Measurements from ENCODE around the gene MISP.

The MISP gene

DNA sequence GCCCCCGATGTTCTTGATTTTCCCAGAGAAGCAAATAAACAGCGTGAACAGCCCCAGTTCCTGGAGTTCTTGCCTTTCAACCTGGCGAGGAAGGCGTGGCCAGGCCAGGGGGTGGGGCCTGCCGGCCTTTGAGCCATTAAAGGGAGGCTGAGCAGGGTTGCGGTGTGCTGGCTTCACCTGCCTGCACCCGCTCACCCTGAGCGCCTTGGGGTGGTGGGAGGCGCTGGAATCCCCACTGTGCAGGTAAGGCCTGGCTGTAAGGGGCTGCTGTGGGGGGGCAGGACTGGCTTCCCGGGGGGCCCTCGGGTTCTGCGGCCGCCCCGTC is 2.7 kb upstream of the MISP start:
- no peak for DNase-seq

- no peak for DNase-seq
Observed at GRCh38 chr19:749811-750210, 1.1 kb upstream of the MISP start.

DNA sequence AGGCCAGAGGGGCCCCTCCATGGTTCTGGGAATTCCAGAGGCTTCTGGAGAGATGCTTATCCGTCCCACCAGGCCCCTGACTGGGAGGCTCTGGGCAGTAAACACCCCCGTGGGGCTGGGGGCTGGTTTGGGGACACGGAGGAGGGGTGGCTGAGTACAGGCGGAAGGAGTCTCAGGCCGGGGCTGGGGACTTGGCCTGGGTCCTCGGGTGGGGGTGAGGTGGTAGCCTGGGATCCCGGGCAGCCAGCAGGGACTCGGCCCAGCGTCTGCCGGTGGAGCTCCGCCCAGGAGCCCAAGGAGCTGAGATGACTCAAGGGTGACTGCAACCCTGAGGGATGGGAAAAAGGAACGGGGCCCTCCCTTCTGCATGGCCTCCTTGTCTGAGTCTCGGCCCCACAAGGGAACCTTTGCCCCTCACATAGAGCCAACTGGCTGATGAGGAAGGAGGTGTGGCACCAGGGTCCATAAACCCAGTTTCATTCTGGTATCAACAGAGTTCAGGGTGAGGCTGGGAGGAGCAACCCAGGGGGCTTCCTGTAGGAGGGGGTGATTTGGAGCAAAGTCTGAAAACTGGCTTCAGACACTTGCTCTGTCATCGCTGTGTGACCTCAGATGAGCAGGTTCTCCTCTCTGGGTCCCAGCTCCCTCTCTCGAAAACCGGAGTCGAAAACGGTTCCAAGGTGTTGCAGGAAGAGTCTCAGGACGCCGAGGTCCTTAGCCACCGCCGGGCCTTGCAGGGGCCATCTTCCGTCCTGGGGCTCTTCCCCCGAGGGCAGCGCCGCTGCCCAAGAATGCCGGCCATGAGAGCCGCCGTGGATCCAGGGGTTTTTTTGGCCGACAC is 809 bp downstream of the MISP start:
- DNase-seq, result no peak

- no peak for DNase-seq
Observed at GRCh38 chr19:752652-753517, 2.0 kb downstream of the MISP start.

DNA sequence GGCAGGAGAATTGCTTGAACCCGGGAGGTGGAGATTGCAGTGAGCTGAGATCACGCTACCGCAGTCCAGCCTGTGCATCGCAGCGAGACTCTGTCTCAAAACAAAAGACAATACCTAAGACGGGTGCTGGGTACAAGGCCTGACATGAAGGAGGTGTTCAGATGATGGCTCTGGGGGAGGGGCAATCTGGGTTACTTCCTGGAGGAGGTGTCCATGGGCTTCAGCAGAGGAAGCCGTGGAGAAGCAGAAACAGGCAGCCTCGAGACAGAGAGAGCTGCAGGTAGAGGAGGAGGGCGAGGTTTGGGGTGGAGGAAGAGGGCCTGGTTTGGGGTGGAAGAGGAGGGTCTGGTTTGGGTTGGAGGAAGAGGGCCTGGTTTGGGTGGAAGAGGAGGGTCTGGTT is 3.6 kb downstream of the MISP start:
- DNase-seq, result no peak

GRCh38 chr19:755063-755462 is 4.2 kb downstream of the MISP start:
- no peak for DNase-seq

GRCh38 chr19:756236-756635 is 5.3 kb downstream of the MISP start:
- DNase-seq, result no peak

GRCh38 chr19:756821-757688 is 6.1 kb downstream of the MISP start:
- DNase-seq, result no peak

DNA sequence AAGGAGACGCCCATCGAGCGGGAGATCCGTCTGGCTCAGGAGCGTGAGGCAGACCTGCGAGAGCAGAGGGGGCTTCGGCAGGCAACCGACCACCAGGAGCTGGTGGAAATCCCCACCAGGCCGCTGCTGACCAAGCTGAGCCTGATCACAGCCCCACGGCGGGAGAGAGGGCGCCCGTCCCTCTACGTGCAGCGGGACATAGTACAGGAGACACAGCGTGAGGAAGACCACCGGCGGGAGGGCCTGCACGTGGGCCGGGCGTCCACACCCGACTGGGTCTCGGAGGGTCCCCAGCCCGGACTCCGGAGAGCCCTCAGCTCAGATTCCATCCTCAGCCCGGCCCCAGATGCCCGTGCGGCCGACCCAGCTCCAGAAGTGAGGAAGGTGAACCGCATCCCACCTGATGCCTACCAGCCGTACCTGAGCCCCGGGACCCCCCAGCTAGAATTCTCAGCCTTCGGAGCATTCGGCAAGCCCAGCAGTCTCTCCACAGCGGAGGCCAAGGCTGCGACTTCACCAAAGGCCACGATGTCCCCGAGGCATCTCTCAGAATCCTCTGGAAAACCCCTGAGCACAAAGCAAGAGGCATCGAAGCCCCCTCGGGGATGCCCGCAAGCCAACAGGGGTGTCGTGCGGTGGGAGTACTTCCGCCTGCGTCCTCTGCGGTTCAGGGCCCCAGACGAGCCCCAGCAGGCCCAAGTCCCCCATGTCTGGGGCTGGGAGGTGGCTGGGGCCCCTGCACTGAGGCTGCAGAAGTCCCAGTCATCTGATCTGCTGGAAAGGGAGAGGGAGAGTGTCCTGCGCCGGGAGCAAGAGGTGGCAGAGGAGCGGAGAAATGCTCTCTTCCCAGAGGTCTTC is 7.1 kb downstream of the MISP start:
- DNase-seq, result no peak

DNA sequence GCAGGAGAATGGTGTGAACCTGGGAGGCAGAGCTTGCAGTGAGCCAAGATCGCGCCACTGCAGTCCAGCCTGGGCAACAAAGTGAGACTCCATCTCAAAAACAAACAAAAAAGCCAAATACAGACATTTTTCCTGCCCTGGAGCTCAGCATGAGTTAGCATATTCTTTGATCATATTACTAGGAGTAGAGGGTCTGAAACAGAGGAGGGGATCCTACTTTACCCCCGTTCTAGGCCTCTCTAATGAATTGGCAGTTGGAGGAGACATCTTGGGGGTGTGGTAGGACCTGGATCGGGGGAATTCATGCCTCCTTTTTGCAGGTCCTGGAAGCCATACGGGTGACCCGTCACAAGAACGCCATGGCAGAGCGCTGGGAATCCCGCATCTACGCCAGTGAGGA is 12.3 kb downstream of the MISP start:
- no peak for DNase-seq

DNA sequence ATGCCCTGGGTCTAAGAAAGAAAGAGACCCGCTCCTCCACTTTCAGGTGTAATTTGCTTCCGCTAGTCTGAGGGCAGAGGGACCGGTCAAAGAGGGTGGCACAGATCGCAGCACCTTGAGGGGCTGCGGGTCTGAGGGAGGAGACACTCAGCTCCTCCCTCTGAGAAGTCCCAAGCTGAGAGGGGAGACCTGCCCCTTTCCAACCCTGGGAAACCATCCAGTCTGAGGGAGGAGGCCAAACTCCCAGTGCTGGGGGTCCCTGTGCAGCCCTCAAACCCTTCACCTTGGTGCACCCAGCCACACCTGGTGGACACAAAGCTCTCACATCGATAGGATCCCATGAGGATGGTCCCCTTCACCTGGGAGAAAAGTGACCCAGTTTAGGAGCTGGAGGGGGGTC is 13.0 kb downstream of the MISP start:
- no peak for DNase-seq

DNA sequence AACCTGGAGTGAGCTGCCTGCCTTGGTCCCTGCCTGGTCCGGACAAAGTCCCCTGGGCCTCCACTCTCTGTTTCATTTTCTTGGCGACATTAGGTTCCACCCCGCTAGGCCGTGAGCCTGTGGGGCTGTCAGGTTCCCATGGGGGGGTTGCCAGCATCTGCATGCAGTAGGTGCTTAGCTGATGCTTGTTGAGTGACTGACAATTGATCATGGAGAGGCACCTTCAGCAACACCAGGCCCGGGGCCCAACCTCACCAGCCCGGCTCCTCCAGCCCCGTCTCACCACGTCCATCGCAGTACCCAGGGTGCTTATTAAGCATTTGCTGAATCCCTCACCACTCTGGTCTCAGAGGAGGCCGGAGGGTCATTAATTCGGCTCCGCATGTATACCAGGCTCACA is 13.4 kb downstream of the MISP start:
- no peak for DNase-seq

GRCh38 chr19:765179-765738 is 14.3 kb downstream of the MISP start:
- no peak for DNase-seq

DNA sequence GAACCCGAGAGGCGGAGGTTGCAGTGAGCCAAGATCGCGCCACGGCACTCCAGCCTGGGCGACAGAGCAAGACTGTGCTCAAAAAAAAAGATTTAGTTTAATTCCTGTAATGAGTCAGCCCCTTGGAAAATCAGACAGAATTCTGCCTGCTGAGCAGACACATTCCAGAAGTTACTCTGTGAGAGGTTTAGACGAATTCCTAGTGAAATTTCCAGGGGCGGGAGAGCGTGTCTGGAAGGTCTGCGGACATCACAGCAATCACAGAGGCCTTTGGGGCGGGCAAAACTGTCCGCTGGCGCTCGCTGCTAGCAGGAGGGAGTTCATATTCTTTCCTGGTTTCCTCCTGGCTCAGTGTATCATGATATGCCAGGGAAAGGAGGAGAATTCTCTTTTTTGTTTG is 17.5 kb downstream of the MISP start:
- no peak for DNase-seq

- DNase-seq, result no peak
Observed at GRCh38 chr19:769616-770015, 18.7 kb downstream of the MISP start.

DNA sequence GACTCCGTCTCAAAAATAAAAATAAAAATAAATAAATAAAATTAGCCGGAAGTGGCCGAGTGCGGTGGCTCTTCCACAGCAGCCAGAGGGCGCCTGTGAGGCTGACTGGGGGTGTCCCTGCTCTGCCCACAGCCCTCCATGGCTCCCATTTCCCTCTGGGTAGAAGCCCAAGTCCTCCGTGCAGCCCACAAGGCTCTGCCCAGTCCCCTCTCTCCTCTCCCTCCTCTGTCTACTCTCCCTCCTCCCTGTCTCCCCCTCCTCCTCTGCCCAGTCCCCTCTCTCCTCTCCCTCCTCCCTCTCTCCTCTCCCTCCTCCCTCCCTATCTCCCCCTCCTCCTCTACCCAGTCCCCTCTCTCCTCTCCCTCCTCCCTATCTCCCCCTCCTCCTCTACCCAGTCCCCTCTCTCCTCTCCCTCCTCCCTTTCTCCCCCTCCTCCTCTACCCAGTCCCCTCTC is 20.4 kb downstream of the MISP start:
- no peak for DNase-seq

- DNase-seq, result no peak
Observed at GRCh38 chr19:772063-772462, 21.2 kb downstream of the MISP start.

DNA sequence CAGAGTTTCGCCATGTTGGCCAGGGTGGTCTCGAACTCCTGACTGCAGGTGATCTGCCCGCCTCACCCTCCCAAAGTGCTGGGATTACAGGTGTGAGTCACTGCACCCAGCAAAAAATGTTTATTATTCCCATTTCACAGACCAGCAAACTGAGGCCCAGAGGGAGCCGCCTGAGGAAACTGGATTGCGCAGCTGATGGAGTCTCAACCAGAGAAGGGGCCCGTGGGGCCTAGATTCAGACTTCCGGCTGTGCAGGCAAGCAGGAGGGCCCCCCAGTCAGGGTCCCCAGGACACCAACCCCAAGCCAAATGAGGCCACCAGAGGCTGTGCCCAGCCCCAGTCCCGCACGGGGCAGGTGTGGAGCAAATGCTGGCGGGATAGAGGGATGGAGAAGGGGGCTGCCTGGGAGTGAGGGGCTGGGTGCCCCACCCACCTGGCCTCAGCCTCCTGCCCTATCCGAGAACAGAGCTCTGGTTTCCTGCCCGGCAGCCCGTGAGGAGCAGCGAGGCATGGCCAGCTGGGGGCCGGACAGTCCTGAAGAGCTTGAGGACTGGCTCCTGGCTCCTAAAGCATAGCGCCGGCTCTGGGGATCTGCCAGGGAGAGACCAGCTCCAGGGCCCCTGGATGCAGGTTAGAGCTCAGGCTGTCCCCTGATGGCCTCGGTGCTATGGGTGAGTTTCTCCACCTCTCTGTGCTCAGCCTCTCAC is 22.0 kb downstream of the MISP start:
- DNase-seq, result no peak

DNA sequence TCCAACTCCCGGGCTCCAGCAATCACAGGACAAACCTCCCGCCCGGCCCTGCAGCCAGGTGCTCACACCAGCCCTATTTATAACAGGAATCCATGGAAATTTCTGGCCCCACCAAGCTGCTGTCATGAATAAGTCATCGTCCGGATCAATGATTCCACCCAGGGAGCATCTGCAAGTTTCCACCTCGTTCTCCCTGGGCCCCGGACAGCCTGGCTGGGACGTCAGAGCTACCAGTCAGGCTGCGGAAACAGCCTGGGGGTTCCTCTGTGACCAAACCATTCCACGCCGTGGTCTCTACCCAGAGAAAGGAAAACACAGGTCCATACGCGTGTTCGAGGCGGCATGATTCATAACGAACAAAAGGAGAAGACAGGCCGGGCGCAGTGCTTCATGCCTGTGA is 25.6 kb downstream of the MISP start:
- DNase-seq, result no peak

DNA sequence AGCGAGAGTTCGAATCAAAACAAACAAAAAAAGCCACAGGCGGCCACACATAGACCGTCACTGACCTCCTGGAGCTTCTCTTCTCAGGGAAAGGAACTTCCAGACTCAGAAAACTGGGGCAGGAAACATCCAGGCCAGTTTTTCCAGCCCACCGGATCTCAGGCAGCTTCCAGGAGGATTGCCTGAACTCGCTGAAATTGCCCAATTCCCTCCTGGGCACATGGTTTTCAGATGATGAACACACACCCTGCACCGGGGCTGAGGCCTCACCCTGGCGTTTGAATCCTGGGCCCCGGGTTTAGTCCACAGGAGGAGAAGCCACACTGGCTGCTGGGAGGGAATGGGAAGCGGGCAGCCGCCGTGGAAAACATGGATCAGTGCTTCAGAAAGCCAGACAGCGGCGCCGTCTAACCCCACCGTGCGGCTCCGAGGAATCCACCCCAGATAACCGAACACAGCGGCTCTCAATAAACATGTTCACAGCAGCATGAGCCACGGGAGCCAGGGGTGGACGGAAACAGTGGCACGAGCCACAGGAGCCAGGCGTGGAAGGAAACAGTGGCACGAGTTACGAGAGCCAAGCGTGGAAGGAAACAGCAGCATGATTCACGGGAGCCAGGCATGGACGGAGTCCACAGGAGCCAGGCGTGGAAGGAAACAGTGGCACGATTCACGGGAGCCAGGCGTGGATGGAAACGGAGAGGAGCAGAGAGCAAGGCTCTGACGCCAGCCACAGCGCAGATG is 28.2 kb downstream of the MISP start:
- DNase-seq, result no peak

DNA sequence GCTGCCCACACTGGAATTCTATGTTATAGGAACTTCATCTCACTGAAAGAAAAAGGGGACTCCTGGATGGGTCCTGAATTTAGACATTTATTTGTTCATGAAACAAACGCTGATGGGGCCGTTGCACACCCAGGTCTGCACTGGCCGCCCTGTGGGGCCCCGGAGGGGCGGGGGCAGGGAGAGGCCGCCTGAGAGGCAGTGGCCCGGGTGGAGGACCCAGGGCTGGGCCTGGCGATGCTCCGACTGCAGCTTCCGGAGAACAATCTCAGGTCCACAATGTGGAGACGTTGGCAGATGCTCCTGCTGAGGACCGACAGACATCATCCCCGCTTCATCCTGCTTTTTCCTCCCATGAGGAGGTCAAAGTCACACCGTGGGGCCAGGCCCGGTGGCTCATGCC is 30.0 kb downstream of the MISP start:
- DNase-seq, result no peak

All from stimulated activated CD4-positive, alpha-beta T cell treated with anti-CD3 and anti-CD28 coated beads, Interleukin-4, amount 100 ng/mL, for 4 hours (primary cell).